Smooth muscle cell (in vitro differentiated cells): Measurements from ENCODE around the gene SUMF1. TPM values are rescaled to one million over a fixed set of nuclear protein-coding genes. Genes with fewer than 3 reads are reported as not detected.

ENCODE experiments used
- DNase-seq: peaks from one replicate; lab custom pipeline; 2025; ENCODE audit not compliant: unreplicated experiment; lab: John Stamatoyannopoulos, UW
- H2AFZ ChIP-seq: fragments of 200-600 bp; sonication (generic); 2 replicates; pipeline ENCODE4 v1.6.0; 2016; ENCODE audit warnings: antibody characterized with exemption, low read depth, mild to moderate bottlenecking
- H3F3A ChIP-seq: fragments of 200-600 bp; sonication (generic); 2 replicates; pipeline ENCODE4 v1.6.0; 2017; ENCODE audit warnings: antibody characterized with exemption, low read depth
- H3K27ac ChIP-seq: fragments of 200-600 bp; sonication (generic); 2 replicates; pipeline ENCODE4 v1.5.1; 2016; ENCODE audit warnings: low read depth, mild to moderate bottlenecking
- H3K27me3 ChIP-seq: fragments of 200-600 bp; sonication (generic); 2 replicates; pipeline ENCODE4 v1.6.1; 2016; ENCODE audit warnings: low read depth, mild to moderate bottlenecking
- H3K36me3 ChIP-seq: fragments of 200-600 bp; sonication (generic); 2 replicates; pipeline ENCODE4 v1.5.1; 2016; ENCODE audit warnings: low read depth
- H3K4me1 ChIP-seq: fragments of 200-600 bp; sonication (generic); 2 replicates; pipeline ENCODE4 v1.5.1; 2016; ENCODE audit warnings: low read depth
- H3K4me2 ChIP-seq: fragments of 200-600 bp; sonication (generic); 2 replicates; pipeline ENCODE4 v1.6.0; 2016; ENCODE audit warnings: mild to moderate bottlenecking
- H3K4me3 ChIP-seq: fragments of 200-600 bp; sonication (generic); 2 replicates; pipeline ENCODE4 v1.5.1; 2016; ENCODE audit warnings: mild to moderate bottlenecking
- H3K79me2 ChIP-seq: fragments of 200-600 bp; sonication (generic); 2 replicates; pipeline ENCODE4 v1.6.0; 2016; ENCODE audit warnings: low read depth, mild to moderate bottlenecking
- H3K9ac ChIP-seq: fragments of 200-600 bp; sonication (generic); 2 replicates; pipeline ENCODE4 v1.6.0; 2016; ENCODE audit warnings: low read depth
- H3K9me3 ChIP-seq: fragments of 200-600 bp; sonication (generic); replicated peaks from 2 replicates; pipeline ENCODE4 v1.5.1; 2016; ENCODE audit warnings: low read depth
- H4K20me1 ChIP-seq: fragments of 200-600 bp; sonication (generic); 2 replicates; pipeline ENCODE4 v1.6.0; 2016; ENCODE audit warnings: low read depth
- WGBS: methylation state at CpG from one replicate; pipeline ENCODE4 v1.1.7; 2016; ENCODE audit warnings: low lambda C conversion rate; 5-methylcytosine and 5-hydroxymethylcytosine counted together
- polyA plus RNA-seq: library from polyadenylated mRNA; unstranded; fragments of >200 nt; fragmentation: Nextera tagmentation; extraction: Ambion mirVana; gene quantifications from 2 replicates; pipeline ENCODE4 v1.2.1, GENCODE V29; 2016
- total RNA-seq: library from RNA; depleted of rRNA; stranded (reverse); fragments of >200 nt; gene quantifications from 2 replicates; pipeline ENCODE4 v1.2.3, GENCODE V29; 2014
- TF ChIP-seq, protein P1 (sequence below): fragments of 200-600 bp; sonication (generic); IDR thresholded peaks from 2 replicates; pipeline ENCODE4 v1.5.1; 2017; ENCODE audit warnings: borderline replicate concordance, mild to moderate bottlenecking, antibody characterized with exemption; ENCODE audit not compliant: insufficient read depth, poor library complexity, severe bottlenecking

The SUMF1 gene
- total and polyA plus RNA-seq, 2 experiments from 2014 or later: 28.3 to 29.5 TPM

DNA sequence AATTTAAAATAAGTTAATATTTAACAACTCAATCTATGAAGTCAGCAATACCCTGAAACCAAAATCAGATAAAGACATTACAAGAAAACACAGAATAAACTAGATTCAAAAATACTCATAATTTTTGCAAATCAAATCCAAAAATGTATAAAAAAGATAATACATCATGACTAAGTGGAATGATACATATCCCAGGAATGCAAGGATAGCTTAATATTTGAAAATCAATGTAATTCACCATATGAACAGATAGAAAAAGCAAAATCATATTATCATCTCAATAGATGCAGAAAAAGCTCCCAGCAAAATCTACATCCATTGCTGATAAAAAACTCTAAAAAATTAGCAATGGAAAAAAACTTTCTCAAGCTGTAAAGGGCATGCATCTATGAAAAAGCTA lies 93.4 kb downstream of the SUMF1 start:
- Histone ChIP-seq H3K36me3 (peaks cover 4% of the 10 kb centered on the region), H3F3A (no peaks in the 10 kb centered on the region), H3K79me2 (no peaks in the 10 kb centered on the region), H3K4me1 (no peaks in the 10 kb centered on the region), H3K27ac (no peak overlapping the region), H3K4me2 (no peak overlapping the region), H3K9me3 (peaks cover 5% of the 10 kb centered on the region), H4K20me1 (no peaks in the 10 kb centered on the region), H2AFZ (no peak overlapping the region), H3K4me3 (no peak overlapping the region), H3K9ac (no peak overlapping the region), H3K27me3 (no peaks in the 10 kb centered on the region)
- DNase-seq: no peak
- TF ChIP-seq, protein P1, sequence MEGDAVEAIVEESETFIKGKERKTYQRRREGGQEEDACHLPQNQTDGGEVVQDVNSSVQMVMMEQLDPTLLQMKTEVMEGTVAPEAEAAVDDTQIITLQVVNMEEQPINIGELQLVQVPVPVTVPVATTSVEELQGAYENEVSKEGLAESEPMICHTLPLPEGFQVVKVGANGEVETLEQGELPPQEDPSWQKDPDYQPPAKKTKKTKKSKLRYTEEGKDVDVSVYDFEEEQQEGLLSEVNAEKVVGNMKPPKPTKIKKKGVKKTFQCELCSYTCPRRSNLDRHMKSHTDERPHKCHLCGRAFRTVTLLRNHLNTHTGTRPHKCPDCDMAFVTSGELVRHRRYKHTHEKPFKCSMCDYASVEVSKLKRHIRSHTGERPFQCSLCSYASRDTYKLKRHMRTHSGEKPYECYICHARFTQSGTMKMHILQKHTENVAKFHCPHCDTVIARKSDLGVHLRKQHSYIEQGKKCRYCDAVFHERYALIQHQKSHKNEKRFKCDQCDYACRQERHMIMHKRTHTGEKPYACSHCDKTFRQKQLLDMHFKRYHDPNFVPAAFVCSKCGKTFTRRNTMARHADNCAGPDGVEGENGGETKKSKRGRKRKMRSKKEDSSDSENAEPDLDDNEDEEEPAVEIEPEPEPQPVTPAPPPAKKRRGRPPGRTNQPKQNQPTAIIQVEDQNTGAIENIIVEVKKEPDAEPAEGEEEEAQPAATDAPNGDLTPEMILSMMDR: no peak

DNA sequence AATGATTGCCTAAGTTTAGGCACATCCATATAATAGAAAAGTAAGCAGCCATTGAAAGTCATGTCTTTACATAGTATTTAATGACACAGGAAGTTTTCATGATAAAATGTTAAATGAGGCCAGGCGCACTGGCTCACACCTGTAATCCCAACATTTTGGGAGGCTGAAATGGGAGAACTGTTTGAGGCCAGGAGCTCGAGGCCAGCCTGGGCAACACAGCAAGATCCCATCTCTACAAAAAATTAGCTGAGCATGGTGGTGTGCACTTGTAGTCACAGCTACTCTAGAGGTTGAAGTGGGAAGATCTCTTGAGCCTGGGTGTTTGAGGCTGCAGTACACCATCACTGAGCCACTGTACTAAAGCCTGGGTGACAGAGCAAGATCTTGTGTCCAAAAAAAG lies 104.5 kb downstream of the SUMF1 start:
- Histone ChIP-seq H3K79me2 (no peaks in the 10 kb centered on the region), H3K36me3 (no peaks in the 10 kb centered on the region), H4K20me1 (no peaks in the 10 kb centered on the region), H3K9ac (no peak overlapping the region), H3K4me3 (no peak overlapping the region), H3K27me3 (no peaks in the 10 kb centered on the region), H2AFZ (no peak overlapping the region), H3K9me3 (no peaks in the 10 kb centered on the region), H3K4me1 (no peaks in the 10 kb centered on the region), H3F3A (no peaks in the 10 kb centered on the region), H3K27ac (no peak overlapping the region), H3K4me2 (no peak overlapping the region)
- WGBS: 100% methylated on average over 2 of the region's 2 CpGs
- no peak for DNase-seq
- TF ChIP-seq, protein P1: no peak

DNA sequence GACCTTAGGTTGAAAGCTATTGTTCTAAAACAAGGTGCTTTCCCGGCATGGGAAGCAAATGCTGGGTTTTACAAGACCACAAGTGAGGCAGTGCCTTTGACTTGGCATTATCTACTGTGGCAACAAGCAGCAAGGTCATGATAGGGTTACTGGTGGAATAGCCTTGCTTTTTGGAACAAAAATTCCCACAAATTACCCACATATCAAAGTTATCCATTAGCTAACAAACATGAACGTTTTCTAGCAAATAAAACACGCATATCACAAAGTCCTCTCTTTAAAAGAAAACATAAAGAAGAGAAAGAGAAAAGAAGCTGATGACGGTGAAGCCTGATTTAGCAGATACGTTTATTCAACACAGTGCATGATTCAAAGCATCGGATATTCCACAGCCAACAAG lies 106.3 kb downstream of the SUMF1 start:
- 92% methylated on average over 6 of the region's 6 CpGs for WGBS
- H3K27ac ChIP-seq: no peak overlapping the region
- no peaks in the 10 kb centered on the region for H3K27me3 ChIP-seq

More for the DNA sequence above, 106.3 kb downstream of the SUMF1 start:
- H3K9me3 ChIP-seq: no peaks in the 10 kb centered on the region
- no peak overlapping the region for H3K4me2 ChIP-seq
- H3K36me3 ChIP-seq: no peaks in the 10 kb centered on the region
- TF ChIP-seq, protein P1: no peak
- no peak overlapping the region for H3K4me3 ChIP-seq
- no peak overlapping the region for H3K9ac ChIP-seq
- H3K79me2 ChIP-seq: no peaks in the 10 kb centered on the region
- H3K4me1 ChIP-seq: no peaks in the 10 kb centered on the region
- no peaks in the 10 kb centered on the region for H4K20me1 ChIP-seq
- no peaks in the 10 kb centered on the region for H3F3A ChIP-seq
- no peak overlapping the region for H2AFZ ChIP-seq
- DNase-seq: no peak
